Stimulated activated CD4-positive, alpha-beta T cell treated with anti-CD3 and anti-CD28 coated beads, TNF-alpha, amount 100 ng/mL, for 4 hours (primary cell): ENCODE data around the gene CDH6.

ENCODE experiments used
- DNase-seq, 3 experiments: peaks; one replicate each; pipeline ENCODE4 v3.0.0-alpha.2; 2020; ENCODE audit warnings: low read depth in 3 of 3

Gene CDH6

GRCh38 chr5:31375999-31376720 lies 182.7 kb downstream of the CDH6 start:
- no peak for DNase-seq

GRCh38 chr5:31377274-31377946 lies 183.9 kb downstream of the CDH6 start:
- DNase-seq, result no peak

GRCh38 chr5:31378136-31378535 lies 184.7 kb downstream of the CDH6 start:
- DNase-seq, result no peak
